Mesodermal cell (in vitro differentiated cells): ENCODE data around the gene RALGPS1.

ENCODE experiments used
- H3K27ac ChIP-seq: 2 replicates; pipeline ENCODE4 v1.7.0; 2013; ENCODE audit warnings: mild to moderate bottlenecking, low read depth, low read length, moderate library complexity; ENCODE audit not compliant: severe bottlenecking
- H3K36me3 ChIP-seq: 2 replicates; pipeline ENCODE4 v1.7.1; 2013; ENCODE audit warnings: mild to moderate bottlenecking, low read length, moderate library complexity; ENCODE audit not compliant: control insufficient read depth, insufficient read depth
- H3K4me1 ChIP-seq: one replicate; pipeline ENCODE4 v1.7.1; 2013; ENCODE audit warnings: mild to moderate bottlenecking, low read length; ENCODE audit not compliant: insufficient read depth, control insufficient read depth, poor library complexity, severe bottlenecking
- H3K4me3 ChIP-seq: 2 replicates; pipeline ENCODE4 v1.7.0; 2013; ENCODE audit warnings: low read length, control low read depth, mild to moderate bottlenecking; ENCODE audit not compliant: insufficient read depth, poor library complexity, severe bottlenecking; ENCODE audit errors: extremely low read depth
- H3K9me3 ChIP-seq: 2 replicates; pipeline ENCODE4 v1.7.1; 2013; ENCODE audit warnings: mild to moderate bottlenecking, low read length, moderate library complexity; ENCODE audit not compliant: control insufficient read depth
- WGBS, 2 experiments: methylation state at CpG; one replicate each; pipeline ENCODE4 v1.1.5; 2013; ENCODE audit warnings: missing lambda C conversion rate in 2 of 2; ENCODE audit not compliant: insufficient coverage in 2 of 2; 5-methylcytosine and 5-hydroxymethylcytosine counted together

Gene RALGPS1

DNA sequence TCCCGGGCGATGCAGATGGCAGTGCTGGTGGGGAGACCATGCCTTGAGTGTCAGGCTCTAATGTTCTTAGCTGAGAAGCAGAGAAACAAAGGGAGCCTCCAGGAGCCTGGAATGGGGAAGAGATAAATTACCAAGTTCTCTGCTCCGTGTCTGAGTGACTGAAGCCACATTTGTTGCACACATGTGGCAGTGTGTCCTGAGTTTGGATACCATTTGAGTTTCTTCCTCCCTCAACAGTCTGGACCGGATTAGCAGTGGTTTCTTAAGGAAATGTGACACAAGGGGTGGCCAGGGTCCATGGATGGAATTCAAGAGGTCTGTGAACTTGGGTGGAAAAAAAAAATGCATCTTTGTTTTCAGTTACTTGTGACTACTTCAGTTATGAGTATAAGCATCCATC, 299.3 kb downstream of the RALGPS1 start:
- Histone ChIP-seq H3K4me3 (no peak overlapping the region), H3K4me1 (peaks cover 8% of the 10 kb centered on the region), H3K9me3 (no peaks in the 10 kb centered on the region), H3K36me3 (no peaks in the 10 kb centered on the region), H3K27ac (no peak overlapping the region)
- WGBS, 2 experiments = 94 to 95% methylated on average over 3 of the region's 4 CpGs

- Histone ChIP-seq H3K36me3 (no peaks in the 10 kb centered on the region), H3K27ac (no peak overlapping the region), H3K4me3 (no peak overlapping the region), H3K4me1 (peaks cover 8% of the 10 kb centered on the region), H3K9me3 (no peaks in the 10 kb centered on the region)
- WGBS, 2 experiments = 33 to 45% methylated on average over 4 to 5 of the region's 6 CpGs
These were observed 300.1 kb downstream of the RALGPS1 start for GRCh38 chr9:127214421-127215267.

GRCh38 chr9:127215268-127216209, 301.0 kb downstream of the RALGPS1 start:
- Histone ChIP-seq H3K27ac (no peak overlapping the region), H3K4me1 (peaks cover 8% of the 10 kb centered on the region), H3K36me3 (no peaks in the 10 kb centered on the region), H3K4me3 (no peak overlapping the region), H3K9me3 (no peaks in the 10 kb centered on the region)
- WGBS, 2 experiments = 87 to 88% methylated on average over 11 to 14 of the region's 14 CpGs

- 87 to 90% methylated on average over 6 to 7 of the region's 7 CpGs for WGBS, 2 experiments
- H3K36me3 ChIP-seq = no peaks in the 10 kb centered on the region
These were observed 301.8 kb downstream of the RALGPS1 start for GRCh38 chr9:127216210-127216887.

GRCh38 chr9:127216888-127217217, 302.3 kb downstream of the RALGPS1 start:
- Histone ChIP-seq H3K27ac (no peak overlapping the region), H3K36me3 (no peaks in the 10 kb centered on the region), H3K9me3 (no peaks in the 10 kb centered on the region), H3K4me1 (no peaks in the 10 kb centered on the region), H3K4me3 (no peak overlapping the region)
- 78 to 79% methylated on average over 4 to 5 of the region's 5 CpGs for WGBS, 2 experiments

More at GRCh38 chr9:127216210-127216887, 301.8 kb downstream of the RALGPS1 start:
- no peaks in the 10 kb centered on the region for H3K9me3 ChIP-seq
- no peak overlapping the region for H3K27ac ChIP-seq
- H3K4me3 ChIP-seq = no peak overlapping the region
- peaks cover 1% of the 10 kb centered on the region for H3K4me1 ChIP-seq

DNA sequence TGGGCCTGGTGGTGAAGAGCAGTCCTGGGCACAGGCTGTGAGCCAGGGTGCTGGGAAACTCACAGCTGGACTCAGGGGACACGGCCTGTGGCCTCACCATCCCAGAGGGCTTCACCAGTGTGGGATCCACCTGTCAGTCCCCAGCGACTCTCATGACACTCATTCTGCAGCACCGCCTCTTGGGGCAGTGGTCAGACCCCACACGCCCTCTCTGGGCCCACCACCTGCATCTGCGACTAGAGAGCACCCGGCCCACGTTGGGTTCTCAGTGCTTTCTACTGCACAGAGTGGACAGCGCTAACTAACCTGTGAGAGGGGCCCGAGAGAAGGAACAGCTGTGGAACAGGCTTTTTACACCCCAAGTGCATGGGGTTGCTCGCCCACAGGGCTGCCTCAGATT, 304.2 kb downstream of the RALGPS1 start:
- WGBS, 2 experiments = 84 to 91% methylated on average over 10 of the region's 10 CpGs
- Histone ChIP-seq H3K4me3 (no peak overlapping the region), H3K36me3 (no peaks in the 10 kb centered on the region), H3K9me3 (no peaks in the 10 kb centered on the region), H3K4me1 (no peaks in the 10 kb centered on the region), H3K27ac (no peak overlapping the region)

GRCh38 chr9:127219520-127219919, 304.9 kb downstream of the RALGPS1 start:
- H3K4me3 ChIP-seq = no peak overlapping the region
- no peak overlapping the region for H3K27ac ChIP-seq
- no peaks in the 10 kb centered on the region for H3K36me3 ChIP-seq
- no peaks in the 10 kb centered on the region for H3K4me1 ChIP-seq
- H3K9me3 ChIP-seq = no peaks in the 10 kb centered on the region
- 88 to 94% methylated on average over 6 of the region's 6 CpGs for WGBS, 2 experiments

GRCh38 chr9:127221695-127222094, 307.1 kb downstream of the RALGPS1 start:
- no peaks in the 10 kb centered on the region for H3K4me1 ChIP-seq
- H3K27ac ChIP-seq = no peak overlapping the region
- H3K9me3 ChIP-seq = no peaks in the 10 kb centered on the region
- 83 to 86% methylated on average over 2 of the region's 2 CpGs for WGBS, 2 experiments
- no peak overlapping the region for H3K4me3 ChIP-seq
- no peaks in the 10 kb centered on the region for H3K36me3 ChIP-seq

DNA sequence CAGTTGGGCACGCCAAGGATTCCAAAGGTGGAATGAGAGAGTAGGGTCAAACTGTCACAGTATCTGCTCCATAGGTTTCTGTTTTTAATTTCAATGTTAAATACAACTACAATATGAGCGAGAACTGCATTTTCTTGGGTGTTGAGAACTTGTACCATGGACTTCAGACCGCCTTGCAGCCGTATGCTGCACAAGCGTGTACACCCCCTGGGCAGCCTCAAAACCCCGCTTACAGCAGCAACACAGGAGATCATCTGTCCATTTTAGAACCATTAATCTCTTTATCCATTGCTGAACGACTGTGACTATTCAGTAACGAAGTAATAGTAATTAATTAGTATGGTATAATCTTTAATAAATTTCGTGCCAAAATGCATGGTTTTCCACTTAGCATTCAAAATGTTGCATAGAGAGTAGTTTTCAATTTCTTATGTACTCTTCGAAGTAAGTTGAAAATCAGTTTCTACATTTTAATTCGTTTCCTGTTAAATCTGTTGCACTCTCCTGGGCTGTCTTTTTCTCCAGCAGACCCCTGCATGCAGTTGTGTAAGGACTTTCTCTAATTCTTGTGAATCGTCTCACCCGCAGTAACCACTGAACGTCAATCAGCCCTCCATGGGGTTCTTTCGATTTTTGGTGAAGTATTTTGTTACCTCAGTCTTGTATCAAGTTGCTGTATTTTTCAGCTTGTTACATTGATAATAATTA, 308.0 kb downstream of the RALGPS1 start:
- Histone ChIP-seq H3K36me3 (no peaks in the 10 kb centered on the region), H3K27ac (no peak overlapping the region), H3K9me3 (no peaks in the 10 kb centered on the region), H3K4me1 (no peaks in the 10 kb centered on the region), H3K4me3 (no peak overlapping the region)
- 83 to 94% methylated on average over 6 to 7 of the region's 15 CpGs for WGBS, 2 experiments

- no peaks in the 10 kb centered on the region for H3K4me1 ChIP-seq
- 78 to 88% methylated on average over 4 of the region's 4 CpGs for WGBS, 2 experiments
- no peak overlapping the region for H3K4me3 ChIP-seq
These were observed 308.7 kb downstream of the RALGPS1 start for GRCh38 chr9:127223266-127223665.

More at GRCh38 chr9:127223266-127223665, 308.7 kb downstream of the RALGPS1 start:
- no peaks in the 10 kb centered on the region for H3K36me3 ChIP-seq
- no peak overlapping the region for H3K27ac ChIP-seq
- no peaks in the 10 kb centered on the region for H3K9me3 ChIP-seq
